NCI-H2171 treated with DMSO at 0.1 percent for 48 hours (cell line): ENCODE results near the gene USP12.
"Not testable (repeated sequence)": the region's sequence is repeated elsewhere in the genome, so short reads cannot be mapped to it uniquely, and the experiment has no call there.

Source experiments
- DNase-seq: peaks from one replicate; lab custom pipeline; 2025; lab: John Stamatoyannopoulos, UW

The USP12 gene

GRCh38 chr13:27076421-27076820 lies 95.2 kb downstream of the USP12 start:
- peak; percentile 5 for DNase-seq

GRCh38 chr13:27073186-27073585 lies 98.4 kb downstream of the USP12 start:
- no peak for DNase-seq

- not testable (repeated sequence) for DNase-seq
Measured at GRCh38 chr13:27066123-27066522, 105.5 kb downstream of the USP12 start.

GRCh38 chr13:27065582-27065981 lies 106.0 kb downstream of the USP12 start:
- no peak for DNase-seq

- DNase-seq = no peak
Measured at GRCh38 chr13:27064252-27064995, 107.2 kb downstream of the USP12 start.

GRCh38 chr13:27057817-27058216 lies 113.8 kb downstream of the USP12 start:
- no peak for DNase-seq

- DNase-seq = no peak
Measured at GRCh38 chr13:27055526-27055925, 116.1 kb downstream of the USP12 start.

GRCh38 chr13:27054760-27055159 lies 116.9 kb downstream of the USP12 start:
- DNase-seq = no peak

- no peak for DNase-seq
Measured at GRCh38 chr13:27053902-27054595, 117.6 kb downstream of the USP12 start.

GRCh38 chr13:27053210-27053884 lies 118.3 kb downstream of the USP12 start:
- DNase-seq = no peak

GRCh38 chr13:27052551-27053208 lies 118.9 kb downstream of the USP12 start:
- DNase-seq = no peak

- DNase-seq = no peak
Measured at GRCh38 chr13:27047081-27047480, 124.5 kb downstream of the USP12 start.

GRCh38 chr13:27044837-27045570 lies 126.6 kb downstream of the USP12 start:
- no peak for DNase-seq

GRCh38 chr13:27043013-27043412 lies 128.6 kb downstream of the USP12 start:
- DNase-seq = no peak

- DNase-seq = no peak
Measured at GRCh38 chr13:27041341-27041740, 130.3 kb downstream of the USP12 start.

- DNase-seq = no peak
Measured at GRCh38 chr13:27040826-27041108, 130.8 kb downstream of the USP12 start.

- DNase-seq = no peak
Measured at GRCh38 chr13:27039171-27039701, 132.4 kb downstream of the USP12 start.

- no peak for DNase-seq
Measured at GRCh38 chr13:27038323-27038722, 133.3 kb downstream of the USP12 start.

- DNase-seq = peak; percentile 7
Measured at GRCh38 chr13:27037571-27037970, 134.0 kb downstream of the USP12 start.

GRCh38 chr13:27037171-27037570 lies 134.4 kb downstream of the USP12 start:
- DNase-seq = no peak

GRCh38 chr13:27036236-27036981 lies 135.2 kb downstream of the USP12 start:
- no peak for DNase-seq
